Stimulated activated CD8-positive, alpha-beta memory T cell treated with anti-CD3 and anti-CD28 coated beads, Interleukin-4, amount 100 ng/mL, for 24 hours (primary cell): Measurements from ENCODE around the gene MAP3K14.
A peak's percentile ranks its signal among the peaks of the same experiment; 100 is the strongest.
"Not testable (repeated sequence)": the region's sequence is repeated elsewhere in the genome, so short reads cannot be mapped to it uniquely, and the experiment has no call there.

Experiments used
- DNase-seq: peaks from one replicate; pipeline ENCODE4 v3.0.0-alpha.2; 2020; ENCODE audit warnings: low read depth

The MAP3K14 gene

DNA sequence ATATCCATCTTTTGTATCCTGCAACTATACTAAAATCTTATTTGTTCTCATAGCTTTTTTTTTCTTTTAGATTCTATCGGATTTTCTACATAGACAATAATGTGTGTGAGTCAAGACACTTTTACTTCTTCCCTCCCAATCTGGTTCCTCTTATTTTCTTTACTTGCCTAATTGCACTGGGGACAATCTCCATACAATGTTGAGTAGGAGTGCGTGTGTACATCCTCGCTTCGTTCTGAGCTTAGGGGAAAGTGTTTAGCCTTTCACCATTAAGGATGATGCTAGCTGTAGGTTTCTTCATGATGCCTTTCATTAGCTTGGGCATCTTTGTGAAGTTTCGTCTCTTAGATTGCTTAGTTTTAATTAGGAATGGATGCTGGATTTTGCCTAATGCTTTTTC is 57.8 kb downstream of the MAP3K14 start:
- no peak for DNase-seq

DNA sequence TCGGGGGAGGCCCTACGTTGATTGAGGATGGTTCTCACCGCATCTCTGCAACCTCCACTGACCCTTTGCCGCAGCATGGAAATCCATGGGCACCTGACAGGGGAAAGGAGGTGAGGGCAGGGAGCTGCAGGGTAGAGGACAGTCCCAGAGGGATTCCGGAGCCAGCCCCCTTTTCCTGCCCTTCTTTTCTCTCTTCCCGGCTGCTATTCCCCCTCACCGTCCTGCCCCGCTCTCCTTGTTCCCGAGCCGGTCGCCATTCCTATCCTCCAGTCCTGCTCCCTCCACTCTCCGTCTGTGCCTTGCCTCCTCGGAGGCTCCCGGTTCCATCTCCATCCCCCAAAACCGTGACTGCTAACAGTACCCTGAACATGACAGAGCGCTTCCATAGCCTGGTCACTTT is 59.7 kb downstream of the MAP3K14 start:
- no peak for DNase-seq

DNA sequence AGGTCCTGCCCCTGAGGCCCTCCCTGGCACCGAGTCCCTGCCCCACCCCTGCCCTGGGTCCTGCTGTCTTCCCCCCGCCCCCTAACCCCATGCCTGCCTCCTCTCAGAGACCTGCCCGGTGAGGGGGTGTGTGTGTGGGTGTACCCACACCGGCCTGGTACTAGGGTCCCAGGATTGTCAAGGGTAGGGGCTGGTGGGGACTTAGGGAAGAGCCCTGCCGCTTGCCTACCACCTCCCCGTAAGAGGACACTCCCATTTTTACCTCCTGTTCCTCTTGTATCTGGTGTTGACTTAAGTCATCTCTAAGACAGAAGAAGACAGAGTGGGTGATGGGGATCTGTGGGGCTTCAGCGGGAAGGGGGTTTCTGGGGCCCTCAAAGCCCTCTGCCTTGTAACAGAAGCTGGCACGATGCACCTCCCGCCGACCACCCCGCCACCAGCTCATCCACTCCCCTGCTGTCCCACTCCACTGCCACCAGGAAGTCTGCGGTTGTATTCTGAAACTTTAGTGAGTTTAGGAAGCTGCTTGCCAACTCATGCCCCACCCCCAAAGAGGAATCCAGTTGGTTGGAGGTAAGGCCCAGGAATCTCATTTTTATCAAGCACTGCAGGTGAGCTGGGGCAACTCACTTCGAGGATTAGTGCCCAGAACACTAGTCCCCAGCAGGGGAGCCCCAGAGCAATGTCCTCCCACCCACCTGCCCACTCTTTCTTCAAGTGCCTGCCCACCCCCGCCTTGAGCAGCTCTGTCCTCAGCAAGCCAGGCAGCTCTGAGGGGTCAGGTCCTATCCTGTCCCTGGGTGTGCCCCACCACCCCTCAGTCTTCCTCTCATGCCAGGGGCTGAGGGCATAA is 60.5 kb downstream of the MAP3K14 start:
- no peak for DNase-seq

DNA sequence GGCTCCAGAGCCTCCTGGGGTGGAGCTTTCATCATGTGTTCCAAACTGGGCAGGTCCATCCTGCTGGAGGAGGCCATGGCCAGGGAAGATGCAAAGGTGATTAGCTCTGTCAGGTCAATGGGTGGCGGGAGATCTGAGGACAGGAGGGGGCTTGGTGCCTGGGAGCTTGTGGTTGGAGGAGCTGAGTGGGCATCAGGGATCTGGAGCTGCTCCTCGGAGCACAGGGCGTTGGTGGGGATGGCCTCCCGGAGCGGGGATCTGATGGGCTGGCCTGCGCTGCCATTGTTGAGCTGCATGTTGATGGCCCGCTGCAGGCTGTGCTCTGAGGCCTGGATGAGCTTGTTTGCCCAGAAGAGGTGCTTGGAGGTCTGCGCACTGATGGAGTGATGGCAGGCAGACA is 61.5 kb downstream of the MAP3K14 start:
- DNase-seq: no peak

DNA sequence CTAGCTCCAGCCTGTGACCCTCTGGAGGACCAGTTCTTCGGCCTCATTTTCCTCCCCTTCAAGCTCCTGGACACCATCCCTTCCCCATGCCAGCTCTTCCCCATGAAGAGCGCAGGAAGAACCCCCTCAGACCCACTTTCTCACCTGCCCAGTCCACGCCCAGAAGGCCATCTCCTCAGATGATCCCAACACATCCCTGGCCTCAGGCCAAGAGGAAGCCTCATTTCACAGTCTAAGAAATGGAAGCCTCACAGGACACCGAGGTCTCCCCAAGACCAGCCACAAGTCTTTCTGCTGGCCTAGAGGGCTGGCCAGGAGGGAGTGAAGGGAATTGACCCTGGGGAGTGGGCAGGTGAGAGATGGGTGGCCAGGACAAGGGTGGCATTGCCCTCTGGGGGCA is 62.9 kb downstream of the MAP3K14 start:
- DNase-seq: no peak

DNA sequence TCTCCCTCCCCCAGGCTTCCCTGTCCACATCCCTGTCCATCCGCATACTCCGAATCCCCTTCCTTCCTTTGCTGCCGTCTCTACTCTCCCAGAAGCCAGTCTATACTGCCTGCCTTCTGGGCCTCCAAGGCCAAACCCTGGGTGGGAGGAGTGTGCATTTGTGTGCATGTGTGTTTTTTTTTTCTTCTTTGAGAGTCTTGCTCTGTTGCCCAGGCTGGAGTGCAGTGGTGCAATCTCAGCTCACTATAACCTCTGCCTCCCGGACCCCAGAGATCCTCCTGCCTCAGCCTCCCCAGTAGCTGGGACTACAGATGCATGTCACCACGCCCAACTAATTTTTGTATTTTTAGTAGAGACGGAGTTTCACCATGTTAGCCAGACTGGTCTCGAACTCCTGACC is 63.6 kb downstream of the MAP3K14 start:
- DNase-seq: not testable (repeated sequence)

DNA sequence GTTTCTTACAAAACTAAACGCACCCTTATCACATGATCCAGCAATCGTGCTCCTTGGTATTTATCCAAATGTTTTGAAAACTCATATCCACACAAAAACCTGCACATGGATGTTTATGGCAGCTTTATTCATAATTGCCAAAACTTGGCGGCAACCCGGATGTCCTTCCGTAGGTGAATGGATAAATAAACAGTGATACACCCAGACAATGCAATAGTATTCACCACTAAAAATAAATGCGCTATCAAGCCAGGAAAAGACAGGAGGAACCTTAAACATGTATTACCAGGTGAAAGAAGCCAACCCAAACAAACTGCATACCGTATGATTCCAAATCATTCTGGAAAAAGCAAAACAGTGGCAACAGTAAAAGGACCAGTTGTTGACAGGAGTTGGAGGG is 64.9 kb downstream of the MAP3K14 start:
- no peak for DNase-seq

DNA sequence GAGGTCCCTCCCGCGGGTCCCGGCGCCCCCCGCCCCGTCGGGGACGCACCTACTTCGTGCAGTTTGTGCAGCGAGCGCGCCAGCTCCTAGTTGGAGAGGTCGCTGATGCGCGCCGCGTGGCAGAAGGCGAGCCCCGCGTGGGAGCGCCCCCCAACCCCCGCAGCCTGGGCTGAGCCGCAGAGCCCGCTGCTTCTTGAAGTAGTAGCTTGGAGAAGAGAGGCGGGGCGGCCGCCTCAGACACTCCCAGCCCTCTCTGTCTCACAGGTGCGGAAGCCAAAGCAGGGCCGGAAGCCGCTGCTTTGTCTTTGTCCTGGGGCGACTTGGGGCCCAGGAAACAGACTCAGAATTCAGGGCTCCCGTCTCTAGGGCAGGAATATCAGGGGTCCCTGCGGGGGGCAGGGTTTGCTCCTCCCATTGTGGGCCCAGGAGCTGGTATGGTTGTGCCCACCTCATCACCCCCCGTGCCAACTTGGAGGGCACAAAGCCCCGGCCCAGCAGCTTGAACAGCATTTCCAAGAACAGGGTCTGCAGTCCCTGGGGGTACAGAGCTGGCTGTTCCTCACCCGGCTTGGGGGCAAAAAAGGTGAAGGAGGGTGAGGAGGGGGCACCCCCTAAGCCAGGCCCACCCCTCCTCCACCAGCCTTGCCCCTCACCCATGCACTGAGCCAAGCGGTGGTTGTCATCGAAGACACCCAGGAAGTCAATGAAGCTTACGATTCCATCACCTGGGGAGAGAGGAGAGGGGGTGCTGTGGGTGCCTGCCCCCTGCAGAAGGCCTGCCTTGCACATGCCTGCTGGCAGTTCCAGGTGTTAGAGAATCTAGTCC is 68.5 kb downstream of the MAP3K14 start:
- peak; percentile 62 for DNase-seq

DNA sequence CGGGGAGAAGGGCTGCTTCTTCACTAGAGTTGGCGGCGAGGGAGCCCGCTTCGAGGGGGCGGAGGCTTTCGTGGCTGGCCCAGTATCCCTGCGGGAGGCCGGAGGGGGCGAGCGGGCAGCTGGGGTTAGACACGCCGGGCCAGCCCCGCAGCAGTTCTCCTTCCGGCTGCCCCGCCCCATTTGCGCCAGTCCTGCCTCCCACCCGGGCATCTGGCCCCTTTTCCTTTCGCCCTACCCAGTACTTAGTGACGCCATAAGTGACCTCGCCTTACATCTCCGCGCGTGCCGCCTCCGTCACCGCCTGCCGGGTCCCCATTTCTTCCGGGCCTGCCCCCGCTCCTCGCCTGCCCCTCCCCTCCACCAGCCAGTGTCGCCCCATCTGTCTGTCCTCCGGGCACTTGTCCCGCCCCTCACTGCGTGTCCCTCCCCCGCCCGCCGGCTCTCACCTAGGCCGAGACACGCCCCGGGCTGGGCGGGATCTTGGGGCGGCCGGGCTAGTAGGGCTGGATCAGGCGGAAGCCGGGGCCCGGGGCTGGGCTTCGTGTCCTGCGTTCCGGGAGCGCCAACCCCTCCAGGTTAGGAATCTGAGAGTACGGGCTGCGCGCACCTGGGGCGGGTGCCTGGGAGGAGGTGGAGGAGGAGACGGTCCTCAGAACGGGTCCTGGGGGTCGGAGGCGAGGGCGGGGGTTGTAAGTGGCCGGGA is 69.2 kb downstream of the MAP3K14 start:
- DNase-seq: peak; percentile 96

DNA sequence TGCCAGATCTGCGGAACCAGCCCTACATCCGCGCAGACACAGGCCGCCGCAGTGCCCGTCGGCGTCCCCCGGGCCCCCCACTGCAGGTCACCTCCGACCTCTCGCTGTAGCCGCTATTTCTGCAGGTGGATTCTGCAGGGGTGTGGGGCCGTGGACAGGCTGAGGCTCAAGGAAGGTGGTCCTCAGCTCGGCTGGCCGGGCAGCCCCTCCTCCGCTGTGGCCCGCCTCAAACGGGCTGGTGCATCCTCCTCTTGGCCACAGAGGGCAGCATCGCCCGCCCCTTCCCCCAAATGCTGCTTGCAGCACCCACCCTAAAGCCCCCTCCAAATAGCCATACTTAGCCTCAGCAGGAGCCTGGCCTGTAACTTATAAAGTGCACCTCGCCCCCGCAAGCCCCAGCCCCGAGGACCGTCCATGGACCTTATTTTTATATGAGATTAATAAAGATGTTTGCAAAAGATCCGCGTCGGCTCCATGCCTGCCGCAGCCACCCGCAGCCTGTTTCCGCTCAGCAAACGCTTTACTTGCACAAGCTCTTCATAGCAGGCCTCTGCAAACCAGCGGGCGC is 69.9 kb downstream of the MAP3K14 start:
- no peak for DNase-seq

DNA sequence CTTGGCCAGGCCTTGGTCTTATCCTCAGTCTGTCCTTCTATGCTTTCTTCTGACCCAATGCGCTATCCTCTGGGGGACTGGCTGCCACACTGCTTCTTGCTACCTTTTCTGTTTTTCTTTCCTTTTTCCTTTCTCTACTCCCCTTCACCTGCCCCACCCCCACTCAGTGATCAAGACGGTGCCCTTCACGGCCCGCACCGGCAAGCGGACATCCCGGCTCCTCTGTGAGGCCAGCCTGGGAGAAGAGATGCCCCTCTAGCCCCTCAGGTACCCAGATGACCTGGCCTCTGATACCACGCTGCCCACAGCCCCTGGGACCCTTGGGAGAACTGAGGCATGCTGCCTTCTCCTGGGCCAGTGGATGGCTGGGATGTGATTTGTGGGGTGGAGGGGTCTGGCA is 70.5 kb downstream of the MAP3K14 start:
- DNase-seq: no peak

DNA sequence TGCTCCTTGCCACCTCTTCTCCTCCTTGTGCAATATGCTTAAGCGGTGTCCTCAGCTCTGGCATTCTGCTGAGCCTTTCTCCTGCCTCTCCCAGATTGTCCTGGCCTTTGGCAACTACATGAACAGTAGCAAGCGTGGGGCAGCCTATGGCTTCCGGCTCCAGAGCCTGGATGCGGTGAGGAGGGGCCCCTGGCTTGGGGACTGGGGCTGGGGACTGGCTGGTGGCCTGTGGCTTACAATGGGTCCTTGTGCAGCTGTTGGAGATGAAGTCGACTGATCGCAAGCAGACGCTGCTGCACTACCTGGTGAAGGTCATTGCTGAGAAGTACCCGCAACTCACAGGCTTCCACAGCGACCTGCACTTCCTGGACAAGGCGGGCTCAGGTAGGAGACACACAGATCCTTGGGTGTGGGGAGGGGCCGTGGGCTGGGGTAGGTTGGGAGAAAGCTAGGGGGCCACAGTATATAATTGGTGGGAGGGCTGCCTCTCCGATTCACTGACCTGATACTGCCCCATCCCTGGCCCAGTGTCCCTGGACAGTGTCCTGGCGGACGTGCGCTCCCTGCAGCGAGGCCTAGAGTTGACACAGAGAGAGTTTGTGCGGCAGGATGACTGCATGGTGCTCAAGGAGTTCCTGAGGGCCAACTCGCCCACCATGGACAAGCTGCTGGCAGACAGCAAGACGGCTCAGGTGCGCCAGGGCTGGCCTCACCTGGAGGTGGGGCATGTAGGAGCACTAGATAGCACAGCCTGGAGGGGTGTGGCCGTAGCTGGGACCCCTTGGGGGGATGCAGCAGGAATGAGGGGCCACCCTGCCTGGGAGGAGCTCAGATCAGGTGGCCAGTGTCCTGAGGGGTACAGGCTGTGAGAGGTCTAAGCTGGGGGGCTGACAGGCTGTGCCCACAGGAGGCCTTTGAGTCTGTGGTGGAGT is 71.8 kb downstream of the MAP3K14 start:
- DNase-seq: no peak

DNA sequence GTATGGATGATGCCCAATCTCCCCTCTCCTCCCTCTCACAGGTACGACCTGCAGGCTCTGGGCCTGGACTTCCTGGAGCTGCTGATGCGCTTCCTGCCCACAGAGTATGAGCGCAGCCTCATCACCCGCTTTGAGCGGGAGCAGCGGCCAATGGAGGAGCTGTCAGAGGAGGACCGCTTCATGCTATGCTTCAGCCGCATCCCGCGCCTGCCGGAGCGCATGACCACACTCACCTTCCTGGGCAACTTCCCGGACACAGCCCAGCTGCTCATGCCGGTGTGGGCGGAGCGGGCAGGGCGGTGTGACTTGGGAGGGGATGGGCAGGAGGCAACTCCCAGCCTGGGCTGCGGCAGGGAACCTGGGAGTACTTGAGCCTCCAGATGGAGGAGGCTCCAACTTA is 73.1 kb downstream of the MAP3K14 start:
- no peak for DNase-seq

DNA sequence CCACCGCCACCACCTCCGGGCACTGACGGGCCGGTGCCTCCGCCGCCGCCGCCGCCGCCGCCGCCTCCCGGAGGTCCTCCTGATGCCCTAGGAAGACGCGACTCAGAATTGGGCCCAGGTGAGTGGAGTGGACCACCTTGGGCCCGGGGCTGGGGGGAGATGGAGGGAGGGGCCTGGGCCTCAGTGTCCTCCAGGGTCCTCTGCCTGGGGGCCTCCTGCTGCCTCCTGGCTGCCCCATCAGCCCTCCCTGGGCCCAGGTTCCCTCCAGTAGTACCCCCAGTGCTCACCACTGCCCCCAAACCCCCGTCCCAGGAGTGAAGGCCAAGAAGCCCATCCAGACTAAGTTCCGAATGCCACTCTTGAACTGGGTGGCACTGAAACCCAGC is 74.8 kb downstream of the MAP3K14 start:
- no peak for DNase-seq

DNA sequence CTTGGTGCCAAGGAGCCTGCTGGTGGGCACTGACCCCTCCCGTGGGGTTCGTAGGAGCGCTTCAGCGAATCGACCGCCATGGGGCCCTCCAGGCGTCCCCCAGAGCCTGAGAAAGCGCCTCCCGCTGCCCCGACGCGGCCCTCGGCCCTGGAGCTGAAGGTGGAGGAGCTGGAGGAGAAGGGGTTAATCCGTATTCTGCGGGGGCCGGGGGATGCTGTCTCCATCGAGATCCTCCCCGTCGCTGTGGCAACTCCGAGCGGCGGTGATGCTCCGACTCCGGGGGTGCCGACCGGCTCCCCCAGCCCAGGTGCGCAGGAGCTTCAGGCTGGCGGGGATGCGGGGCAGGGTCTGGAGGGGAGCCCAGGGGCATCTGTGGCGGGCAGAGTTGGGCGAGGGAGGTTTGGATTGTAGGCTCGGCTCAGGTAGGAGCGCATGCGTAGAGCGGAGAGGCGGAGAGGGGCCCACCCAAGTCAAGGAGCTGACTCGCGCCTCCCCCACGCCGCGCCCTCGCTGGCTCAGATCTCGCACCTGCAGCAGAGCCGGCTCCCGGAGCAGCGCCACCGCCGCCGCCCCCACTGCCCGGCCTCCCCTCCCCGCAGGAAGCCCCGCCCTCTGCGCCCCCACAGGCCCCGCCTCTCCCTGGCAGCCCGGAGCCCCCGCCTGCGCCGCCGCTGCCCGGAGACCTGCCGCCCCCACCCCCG is 75.3 kb downstream of the MAP3K14 start:
- no peak for DNase-seq

DNA sequence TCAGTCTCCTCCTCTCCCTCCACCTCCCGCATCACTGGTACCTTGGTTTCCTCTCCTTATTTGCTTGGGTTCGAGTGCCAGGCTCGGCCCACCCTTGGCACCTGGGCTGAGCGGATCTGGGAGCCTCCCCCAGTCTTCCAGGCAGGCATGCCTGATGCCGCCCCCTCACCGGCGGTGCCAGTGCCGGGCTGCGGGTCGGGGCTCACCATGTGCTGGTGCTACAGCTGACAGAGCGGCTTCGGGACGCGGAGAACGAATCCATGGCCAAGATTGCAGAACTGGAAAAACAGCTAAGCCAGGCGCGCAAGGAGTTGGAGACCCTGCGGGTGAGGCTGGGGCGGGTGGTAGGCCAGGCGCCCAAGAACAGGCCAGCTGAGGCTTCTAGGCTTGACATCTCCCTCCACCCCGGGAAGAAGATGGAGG is 75.9 kb downstream of the MAP3K14 start:
- no peak for DNase-seq

DNA sequence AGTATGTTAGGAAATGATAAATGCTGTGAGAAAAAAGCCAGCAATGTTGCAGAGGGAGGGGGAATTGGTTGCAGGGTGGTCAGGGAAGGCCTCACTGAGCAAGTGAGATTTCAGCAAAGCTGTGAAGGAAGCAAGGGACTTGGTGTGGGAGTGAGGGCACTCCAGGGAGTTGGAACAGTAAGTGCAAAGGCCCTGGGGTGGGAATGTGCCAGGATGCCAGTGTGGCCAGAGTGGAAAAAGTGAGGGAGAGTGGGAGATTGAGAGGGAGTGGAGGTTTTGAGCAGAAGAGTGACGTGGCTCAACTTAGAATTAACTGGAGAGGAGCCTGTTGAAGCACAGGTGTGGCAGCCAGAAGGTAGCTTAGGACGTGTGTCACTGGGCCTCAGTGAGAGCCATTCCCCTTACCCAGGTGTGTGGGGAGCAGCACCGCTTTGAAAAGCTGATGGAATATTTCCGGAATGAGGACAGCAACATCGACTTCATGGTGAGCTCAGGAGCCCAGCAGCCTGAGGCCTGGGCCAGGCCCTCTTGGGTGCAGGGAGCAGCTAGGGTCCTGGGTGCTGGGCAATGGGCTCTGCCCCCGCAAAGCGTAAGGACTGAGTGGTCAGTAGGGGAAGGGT is 78.6 kb downstream of the MAP3K14 start:
- no peak for DNase-seq

DNA sequence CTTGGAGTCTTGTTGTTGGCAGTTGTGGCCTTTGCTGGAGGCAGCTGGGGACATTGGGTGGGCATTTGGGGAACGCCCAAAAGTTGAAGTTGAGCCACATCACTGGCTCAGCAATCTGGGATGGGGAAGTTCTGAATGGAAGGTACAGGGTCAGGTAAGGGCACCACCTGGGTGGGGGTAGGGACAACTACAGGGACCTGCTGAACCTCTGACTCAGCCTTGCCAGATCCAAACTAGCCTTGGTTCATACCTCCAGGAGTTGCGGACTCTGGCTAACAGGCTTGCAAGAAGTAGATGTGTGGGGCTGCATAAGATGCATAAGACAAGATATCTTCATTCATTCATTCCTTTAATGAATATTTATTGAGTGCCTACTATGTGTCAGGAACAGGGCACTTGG is 79.1 kb downstream of the MAP3K14 start:
- no peak for DNase-seq

DNA sequence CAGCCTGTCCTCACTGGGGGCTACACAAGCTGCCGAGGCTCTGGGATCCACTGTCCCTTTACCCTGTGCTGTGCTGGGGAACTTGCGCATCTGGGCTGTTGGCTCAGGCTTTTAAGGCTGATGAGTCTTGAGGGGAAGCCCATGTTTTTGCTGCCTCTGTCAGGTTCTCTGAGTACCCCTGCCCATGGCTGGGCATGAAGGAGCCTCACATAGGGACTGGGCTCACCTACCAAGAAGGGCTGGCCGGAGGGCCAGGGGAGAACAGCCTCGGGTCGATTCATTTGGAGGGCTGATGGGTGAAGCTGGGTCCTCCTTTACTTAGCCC is 80.6 kb downstream of the MAP3K14 start:
- DNase-seq: no peak
